ENCODE measurements around the gene INPP5F.

GRCh38 chr10:119689016-119689580 lies 36.8 kb upstream of the INPP5F start:
- no peak for TF ChIP-seq POLR2AphosphoS5 (IDR thresholded peaks at IDR 0.05; ENCODE audit: low read depth, low read length)
- no peak for TF ChIP-seq TAF1 (IDR thresholded peaks at IDR 0.05; ENCODE audit: borderline replicate concordance, low read depth, low read length)
- no peak for TF ChIP-seq POLR2A (IDR thresholded peaks at IDR 0.05; ENCODE audit: low read depth, low read length)

All from GM12892 (cell line).